T-cell (primary cell): ENCODE data around the gene ROPN1B. TPM values are rescaled to one million over a fixed set of nuclear protein-coding genes. Genes with fewer than 3 reads are reported as not detected.
"Not testable (repeated sequence)": the region's sequence is repeated elsewhere in the genome, so short reads cannot be mapped to it uniquely, and the experiment has no call there.

Experiments used
- ATAC-seq, 4 experiments: fragments of 200-7000 bp in 3 of 4; fragments of 150-1000 bp in 1 of 4; cut with Tn5 transposase; replicated peaks in 1 of 4; 1 replicate in 3 of 4; 2 replicates in 1 of 4; pipeline ENCODE4 v1.10.0; 2021; ENCODE audit warnings: moderate library complexity in 3 of 4, mild to moderate bottlenecking in 2 of 4, moderate number of reproducible peaks in 1 of 4
- CTCF ChIA-PET, 2 donors: fragments of 300-600 bp; sonication (Branson Sonifier 250); formaldehyde crosslinking; loops; one replicate each; lab custom pipeline; 2022; ENCODE audit warnings: antibody characterized with exemption in 2 of 2; lab: Charles Lee
- POLR2A ChIA-PET, 2 donors: fragments of 300-600 bp; sonication (Branson Sonifier 250); formaldehyde crosslinking; loops; one replicate each; lab custom pipeline; 2022; ENCODE audit warnings: antibody characterized with exemption in 2 of 2; lab: Charles Lee
- DNase-seq, 35 experiments: peaks; one replicate each; pipeline versions ENCODE4 v3.0.0 to v3.0.0-alpha.2; 2013 to 2023
- H3K27ac ChIP-seq: one replicate; pipeline ENCODE4 v1.5.1; 2013; ENCODE audit warnings: low read length
- H3K27me3 ChIP-seq, 2 experiments: replicated peaks in 1 of 2; 1 replicate in 1 of 2; 2 replicates in 1 of 2; pipeline versions ENCODE4 v1.6.1 to v1.7.0; 2013; ENCODE audit warnings: low read length in 1 of 2, mixed read lengths in 1 of 2; ENCODE audit not compliant: control insufficient read depth in 2 of 2, insufficient read depth in 2 of 2; ENCODE audit errors: extremely low read depth in 1 of 2
- H3K36me3 ChIP-seq, 2 donors: 1 replicate in 1 of 2; 2 replicates in 1 of 2; pipeline versions ENCODE4 v1.6.1 to v1.7.0; 2013; ENCODE audit warnings: low read length in 1 of 2; ENCODE audit not compliant: control insufficient read depth in 2 of 2, insufficient read depth in 1 of 2; ENCODE audit errors: extremely low read depth in 1 of 2
- H3K4me1 ChIP-seq, 2 experiments: 1 replicate in 1 of 2; 2 replicates in 1 of 2; pipeline versions ENCODE4 v1.6.1 to v1.7.0; 2013; ENCODE audit warnings: low read length in 2 of 2, mixed read lengths in 1 of 2; ENCODE audit not compliant: insufficient read depth in 2 of 2, control insufficient read depth in 1 of 2; ENCODE audit errors: extremely low read depth in 1 of 2
- H3K4me3 ChIP-seq, 2 donors: 1 replicate in 1 of 2; 2 replicates in 1 of 2; pipeline versions ENCODE4 v1.5.1 to v1.7.0; 2013; ENCODE audit warnings: mild to moderate bottlenecking in 2 of 2, low read length in 1 of 2, moderate library complexity in 1 of 2; ENCODE audit not compliant: control insufficient read depth in 1 of 2; ENCODE audit errors: extremely low read depth in 1 of 2
- H3K9me3 ChIP-seq: 2 replicates; pipeline ENCODE4 v1.7.0; 2013
- H3K27ac Mint-ChIP-seq, 2 donors: one replicate each; pipeline ENCODE4 v1.8.0; 2020 to 2021; ENCODE audit warnings: mild to moderate bottlenecking in 2 of 2, mixed read lengths in 2 of 2
- H3K27me3 Mint-ChIP-seq, 2 donors: one replicate each; pipeline ENCODE4 v1.8.0; 2021 to 2022; ENCODE audit warnings: mixed read lengths in 2 of 2
- H3K36me3 Mint-ChIP-seq: one replicate; pipeline ENCODE4 v1.8.0; 2021; ENCODE audit warnings: mixed read lengths
- H3K4me1 Mint-ChIP-seq, 3 donors: one replicate each; pipeline ENCODE4 v1.8.0; 2020 to 2022; ENCODE audit warnings: mixed read lengths in 3 of 3, mild to moderate bottlenecking in 1 of 3
- H3K4me3 Mint-ChIP-seq, 3 donors: one replicate each; pipeline ENCODE4 v1.8.0; 2020 to 2022; ENCODE audit warnings: mild to moderate bottlenecking in 3 of 3, mixed read lengths in 3 of 3, moderate library complexity in 3 of 3
- H3K9me3 Mint-ChIP-seq, 3 donors: one replicate each; pipeline ENCODE4 v1.8.0; 2020 to 2022; ENCODE audit warnings: mixed read lengths in 3 of 3
- WGBS: methylation state at CpG from one replicate; pipeline ENCODE4 v1.1.5; 2013; ENCODE audit warnings: missing lambda C conversion rate; ENCODE audit not compliant: insufficient coverage; 5-methylcytosine and 5-hydroxymethylcytosine counted together
- total RNA-seq, 35 experiments: library from RNA in 6 of 35; stranded (reverse) in 6 of 35; fragments of 120-200 nt in 1 of 35; gene quantifications; one replicate each; pipeline versions ENCODE4 v1.2.1 to v1.2.4 and lab custom pipeline; 2013 to 2026

Gene ROPN1B
- total RNA-seq, 5 donors from 2014 or later (not counting 1 experiment from before 2014, with no cell fraction given) = not detected

GRCh38 chr3:125925727-125926126 lies 43.3 kb upstream of the ROPN1B start:
- H3K27me3 ChIP-seq, H3K27ac ChIP-seq, H3K36me3 ChIP-seq, H3K9me3 Mint-ChIP-seq, H3K4me3 ChIP-seq, H3K9me3 ChIP-seq, H3K27me3 Mint-ChIP-seq, H3K4me3 Mint-ChIP-seq, H3K27ac Mint-ChIP-seq, POLR2A ChIA-PET, H3K4me1 ChIP-seq, H3K36me3 Mint-ChIP-seq, ATAC-seq, CTCF ChIA-PET, DNase-seq: not testable (repeated sequence)
- peaks cover 7 to 12% (median 8%) of the 10 kb centered on the region in 3 donors for H3K4me1 Mint-ChIP-seq
- whole genome bisulfite sequencing = 93% methylated on average over 5 of the region's 13 CpGs

- H3K4me3 ChIP-seq, H3K4me1 ChIP-seq, POLR2A ChIA-PET, H3K9me3 Mint-ChIP-seq, H3K4me3 Mint-ChIP-seq, ATAC-seq, H3K27me3 Mint-ChIP-seq, H3K27ac Mint-ChIP-seq, H3K9me3 ChIP-seq, H3K27me3 ChIP-seq, H3K36me3 ChIP-seq, H3K27ac ChIP-seq, H3K36me3 Mint-ChIP-seq: not testable (repeated sequence)
- WGBS = 50% methylated on average over 15 of the region's 22 CpGs
- DNase-seq = peak in 34 of 35 experiments; percentile 21 to 71 (median 58)
- H3K4me1 Mint-ChIP-seq = peaks cover 7 to 12% (median 8%) of the 10 kb centered on the region in 3 donors
- CTCF ChIA-PET = interaction anchor here in 1 of 2 donors (0.6 kb wide), 1 partner anchor 267 kb away, joined by 3 read pairs; no protein-coding TSS in a partner anchor
Observed at GRCh38 chr3:125928771-125929545, 40.0 kb upstream of the ROPN1B start.

- POLR2A ChIA-PET, H3K4me3 ChIP-seq, H3K4me3 Mint-ChIP-seq, H3K27me3 Mint-ChIP-seq, DNase-seq, H3K36me3 ChIP-seq, H3K27ac ChIP-seq, H3K9me3 Mint-ChIP-seq, H3K36me3 Mint-ChIP-seq, ATAC-seq, H3K9me3 ChIP-seq, H3K27ac Mint-ChIP-seq, H3K27me3 ChIP-seq, H3K4me1 ChIP-seq: not testable (repeated sequence)
- peaks cover 7 to 12% (median 8%) of the 10 kb centered on the region in 3 donors for H3K4me1 Mint-ChIP-seq
- CTCF ChIA-PET = interaction anchor here in 1 of 2 donors (0.6 kb wide), 1 partner anchor 267 kb away, joined by 3 read pairs; no protein-coding TSS in a partner anchor
- no CpG with 5 or more reads among the region's 5 CpGs for WGBS
Observed at GRCh38 chr3:125929765-125930164, 39.2 kb upstream of the ROPN1B start.

GRCh38 chr3:125931355-125931880 lies 37.6 kb upstream of the ROPN1B start:
- H3K4me1 ChIP-seq, H3K36me3 ChIP-seq, H3K36me3 Mint-ChIP-seq, H3K4me3 ChIP-seq, CTCF ChIA-PET, H3K27me3 ChIP-seq, H3K4me3 Mint-ChIP-seq, ATAC-seq, DNase-seq, H3K27ac Mint-ChIP-seq, POLR2A ChIA-PET, H3K27ac ChIP-seq, H3K9me3 Mint-ChIP-seq, H3K9me3 ChIP-seq: not testable (repeated sequence)
- Mint-ChIP-seq H3K27me3 (peaks cover 13 to 21% of the 10 kb centered on the region in 2 donors), H3K4me1 (peaks cover 7 to 12% (median 8%) of the 10 kb centered on the region in 3 donors)
- 91% methylated on average over 5 of the region's 14 CpGs for WGBS

- Mint-ChIP-seq H3K27me3 (peaks cover 15 to 24% of the 10 kb centered on the region in 2 donors), H3K4me1 (peaks cover 7 to 12% (median 8%) of the 10 kb centered on the region in 3 donors)
- CTCF ChIA-PET, H3K4me3 Mint-ChIP-seq, H3K4me3 ChIP-seq, H3K36me3 ChIP-seq, ATAC-seq, H3K36me3 Mint-ChIP-seq, H3K27me3 ChIP-seq, H3K9me3 Mint-ChIP-seq, H3K4me1 ChIP-seq, H3K9me3 ChIP-seq, H3K27ac ChIP-seq, H3K27ac Mint-ChIP-seq, DNase-seq, POLR2A ChIA-PET: not testable (repeated sequence)
- WGBS = 81% methylated on average over 7 of the region's 17 CpGs
Observed at GRCh38 chr3:125933397-125934173, 35.4 kb upstream of the ROPN1B start.

- H3K36me3 Mint-ChIP-seq, H3K4me1 ChIP-seq, DNase-seq, H3K27me3 ChIP-seq, H3K4me3 Mint-ChIP-seq, ATAC-seq, H3K36me3 ChIP-seq, H3K9me3 ChIP-seq, H3K27ac ChIP-seq, H3K4me1 Mint-ChIP-seq, H3K4me3 ChIP-seq, POLR2A ChIA-PET, H3K9me3 Mint-ChIP-seq, H3K27ac Mint-ChIP-seq, CTCF ChIA-PET: not testable (repeated sequence)
- H3K27me3 Mint-ChIP-seq = peaks cover 15 to 23% of the 10 kb centered on the region in 2 donors
- 90% methylated on average over 3 of the region's 10 CpGs for WGBS
Observed at GRCh38 chr3:125935252-125935874, 33.6 kb upstream of the ROPN1B start.
